Left lung (tissue), 10 donors: ENCODE results near the gene LEAP2. TPM values are rescaled to one million over a fixed set of nuclear protein-coding genes. Genes with fewer than 3 reads are reported as not detected.

Experiments used
- ATAC-seq: fragments of 200-7000 bp; cut with Tn5 transposase; one replicate; pipeline ENCODE4 v1.9.1; 2020; ENCODE audit warnings: moderate library complexity
- DNase-seq, 4 donors: peaks; one replicate each; pipeline ENCODE4 v3.0.0-alpha.2; 2013 to 2020
- H3K27ac ChIP-seq, 2 donors: fragments of 200-600 bp; sonication (generic) in 1 of 2; one replicate each; pipeline versions ENCODE4 v1.5.0 to v1.8.0; 2020 to 2021
- H3K27me3 ChIP-seq, 2 donors: fragments of 200-600 bp; sonication (generic) in 1 of 2; one replicate each; pipeline versions ENCODE4 v1.5.0 to v1.8.0; 2020 to 2021
- H3K36me3 ChIP-seq, 2 donors: fragments of 200-600 bp; sonication (generic) in 1 of 2; one replicate each; pipeline versions ENCODE4 v1.5.0 to v1.8.0; 2020 to 2021
- H3K4me1 ChIP-seq, 2 donors: fragments of 200-600 bp; one replicate each; pipeline ENCODE4 v1.8.0; 2021
- H3K4me3 ChIP-seq, 2 donors: fragments of 200-600 bp; sonication (generic) in 1 of 2; one replicate each; pipeline versions ENCODE4 v1.5.0 to v1.8.0; 2020 to 2021; ENCODE audit warnings: mild to moderate bottlenecking in 1 of 2
- H3K9me3 ChIP-seq, 2 donors: fragments of 200-600 bp; sonication (generic) in 1 of 2; one replicate each; pipeline versions ENCODE4 v1.5.0 to v1.8.0; 2020 to 2021
- intact Hi-C, 2 donors: fragments of 100-400 bp; cut with DNase I; formaldehyde crosslinking; loops; one replicate each; pipeline versions ENCODE4 v1.11.2 to v1.14.2; 2022
- polyA plus RNA-seq, 6 donors: library from polyadenylated mRNA; unstranded; fragments of 120-200 nt; gene quantifications; one replicate each; pipeline ENCODE4 v1.2.1, GENCODE V29; 2013; ENCODE audit not compliant: insufficient read length in 6 of 6
- total RNA-seq, 2 donors: library from RNA; stranded (reverse); fragmentation: NEBNext Ultra II Directional; extraction: Animal tissue kit (Norgen Biotek cat#: 25700); gene quantifications; one replicate each; pipeline ENCODE4 v1.2.1, GENCODE V29; 2021
- TF ChIP-seq, protein P1 (sequence below), 2 donors: fragments of 200-600 bp; sonication (generic) in 1 of 2; IDR thresholded peaks; one replicate each; pipeline versions ENCODE4 v1.5.0 to v1.8.0; 2021; ENCODE audit warnings: antibody characterized with exemption in 2 of 2
- donor health status: DM: no; HTN: yes; CAD: no.
- donor health status: DM: no; HTN: no; CAD: no.

Gene LEAP2
- total and polyA plus RNA-seq, 8 donors, result 1.2 to 6.0 (median 4.0) TPM

GRCh38 chr5:132837868-132838267, 35.6 kb upstream of the LEAP2 start:
- H3K36me3 ChIP-seq, result no peaks in the 10 kb centered on the region
- no peak overlapping the region for H3K4me3 ChIP-seq
- TF ChIP-seq, protein P1, sequence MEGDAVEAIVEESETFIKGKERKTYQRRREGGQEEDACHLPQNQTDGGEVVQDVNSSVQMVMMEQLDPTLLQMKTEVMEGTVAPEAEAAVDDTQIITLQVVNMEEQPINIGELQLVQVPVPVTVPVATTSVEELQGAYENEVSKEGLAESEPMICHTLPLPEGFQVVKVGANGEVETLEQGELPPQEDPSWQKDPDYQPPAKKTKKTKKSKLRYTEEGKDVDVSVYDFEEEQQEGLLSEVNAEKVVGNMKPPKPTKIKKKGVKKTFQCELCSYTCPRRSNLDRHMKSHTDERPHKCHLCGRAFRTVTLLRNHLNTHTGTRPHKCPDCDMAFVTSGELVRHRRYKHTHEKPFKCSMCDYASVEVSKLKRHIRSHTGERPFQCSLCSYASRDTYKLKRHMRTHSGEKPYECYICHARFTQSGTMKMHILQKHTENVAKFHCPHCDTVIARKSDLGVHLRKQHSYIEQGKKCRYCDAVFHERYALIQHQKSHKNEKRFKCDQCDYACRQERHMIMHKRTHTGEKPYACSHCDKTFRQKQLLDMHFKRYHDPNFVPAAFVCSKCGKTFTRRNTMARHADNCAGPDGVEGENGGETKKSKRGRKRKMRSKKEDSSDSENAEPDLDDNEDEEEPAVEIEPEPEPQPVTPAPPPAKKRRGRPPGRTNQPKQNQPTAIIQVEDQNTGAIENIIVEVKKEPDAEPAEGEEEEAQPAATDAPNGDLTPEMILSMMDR (IDR thresholded peaks at IDR 0.05), result no peak
- no peaks in the 10 kb centered on the region for H3K27me3 ChIP-seq
- peak; percentile 32 for ATAC-seq
- peaks cover 10 to 30% of the 10 kb centered on the region in 2 donors for H3K4me1 ChIP-seq
- intact Hi-C loops, result no loop called here
- H3K9me3 ChIP-seq, result no peaks in the 10 kb centered on the region
- no peak for DNase-seq
- no peak overlapping the region for H3K27ac ChIP-seq

DNA sequence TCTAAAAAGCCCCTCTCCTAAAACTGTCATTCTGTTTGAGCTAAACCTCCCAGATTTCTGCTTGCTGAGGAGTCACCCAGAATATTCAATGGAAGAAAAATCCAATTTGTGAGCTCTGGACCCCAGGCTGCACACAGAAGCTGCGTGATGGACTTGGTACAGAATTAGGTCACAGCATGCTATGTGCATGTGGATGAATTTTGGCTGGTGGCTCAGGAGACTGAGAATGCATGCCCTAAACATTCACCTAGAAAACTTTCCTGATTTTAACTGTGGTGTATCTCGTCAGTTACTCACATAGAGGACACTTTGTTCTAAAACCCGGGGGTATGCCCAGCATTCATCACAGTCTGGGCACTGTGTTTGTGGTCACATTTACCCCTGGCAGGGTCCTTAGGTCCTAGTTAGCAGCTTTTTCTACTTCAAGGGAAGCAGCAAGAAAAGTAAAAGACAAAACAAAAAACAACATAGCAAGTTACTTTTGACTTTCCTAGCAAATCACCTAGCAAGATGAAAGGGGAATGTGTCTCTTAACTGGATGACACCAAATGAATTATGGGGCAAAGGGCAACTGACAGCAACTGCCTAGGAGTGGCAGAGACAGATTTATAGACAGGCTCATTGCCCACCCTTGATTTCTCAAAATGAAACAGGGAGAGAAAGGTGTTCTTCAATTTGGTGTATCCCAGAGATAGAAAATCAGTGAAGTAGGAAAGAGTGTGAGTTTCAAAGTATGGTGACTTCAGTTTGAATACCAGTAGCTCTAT, 34.8 kb upstream of the LEAP2 start:
- no peaks in the 10 kb centered on the region for H3K27me3 ChIP-seq
- ATAC-seq (no peak), DNase-seq (no peak)
- TF ChIP-seq, protein P1 (IDR thresholded peaks at IDR 0.05), result no peak
- H3K4me3 ChIP-seq, result no peak overlapping the region
- peak overlapping the region; percentile 64 to 79 for H3K27ac ChIP-seq
- peaks cover 10 to 30% of the 10 kb centered on the region in 2 donors for H3K4me1 ChIP-seq
- H3K9me3 ChIP-seq, result no peaks in the 10 kb centered on the region
- intact Hi-C loops, result no loop called here
- no peaks in the 10 kb centered on the region for H3K36me3 ChIP-seq

DNA sequence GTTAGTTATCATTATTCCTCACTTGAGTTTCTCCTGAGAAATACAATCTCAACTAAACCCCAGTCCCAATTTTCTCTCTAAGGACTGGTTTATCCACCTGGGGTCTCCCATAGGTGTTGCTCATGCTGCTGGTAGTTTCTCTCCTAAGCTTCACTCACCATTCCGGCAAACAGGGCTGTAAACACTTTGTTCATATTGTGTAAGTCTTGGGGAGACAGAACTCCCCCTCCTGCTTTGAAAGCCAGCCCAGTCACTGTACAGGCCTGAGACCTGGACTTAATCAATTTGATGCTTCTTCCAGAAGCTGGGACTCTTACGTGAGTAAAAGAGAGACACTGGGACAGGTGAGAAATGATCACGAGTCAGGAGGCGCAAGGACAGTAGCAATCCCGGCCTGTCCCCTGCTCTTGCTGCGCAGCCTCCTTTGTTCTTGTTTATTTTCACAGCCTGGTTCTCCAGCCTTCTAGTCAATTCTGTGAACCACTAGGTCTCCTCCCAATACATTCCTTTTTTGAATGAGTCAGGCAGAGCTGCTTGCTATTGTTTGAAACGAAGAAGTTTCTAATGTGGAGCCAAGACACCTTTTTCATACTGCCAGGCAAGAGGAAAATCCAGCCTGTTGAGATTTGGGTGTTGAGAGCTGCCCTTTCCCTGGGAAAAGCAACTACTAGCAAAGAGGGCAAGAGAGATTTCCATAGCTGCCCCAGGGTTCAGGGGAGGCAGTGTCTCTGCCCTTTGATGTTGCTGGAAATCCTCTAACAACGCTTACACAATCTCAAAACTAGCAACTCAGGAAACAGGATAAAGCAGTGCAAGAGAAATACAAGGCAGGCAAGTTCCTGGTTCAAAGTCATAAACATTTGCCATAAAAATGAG, 33.8 kb upstream of the LEAP2 start:
- H3K27ac ChIP-seq, result peak overlapping the region; percentile 64 to 79
- ATAC-seq, result peak; percentile 58
- intact Hi-C loops, result no loop called here
- H3K4me1 ChIP-seq, result peaks cover 10 to 30% of the 10 kb centered on the region in 2 donors
- H3K4me3 ChIP-seq, result no peak overlapping the region
- H3K27me3 ChIP-seq, result no peaks in the 10 kb centered on the region
- H3K9me3 ChIP-seq, result no peaks in the 10 kb centered on the region
- TF ChIP-seq, protein P1 (IDR thresholded peaks at IDR 0.05), result no peak
- no peak for DNase-seq
- H3K36me3 ChIP-seq, result no peaks in the 10 kb centered on the region

GRCh38 chr5:132840313-132840712, 33.2 kb upstream of the LEAP2 start:
- ATAC-seq, result no peak
- H3K27me3 ChIP-seq, result no peaks in the 10 kb centered on the region
- peaks cover 10 to 30% of the 10 kb centered on the region in 2 donors for H3K4me1 ChIP-seq
- intact Hi-C loops, result no loop called here
- no peaks in the 10 kb centered on the region for H3K9me3 ChIP-seq
- TF ChIP-seq, protein P1 (IDR thresholded peaks at IDR 0.05), result no peak
- H3K36me3 ChIP-seq, result no peaks in the 10 kb centered on the region
- no peak for DNase-seq
- H3K4me3 ChIP-seq, result no peak overlapping the region
- peak overlapping the region; percentile 64 to 79 for H3K27ac ChIP-seq

GRCh38 chr5:132840896-132841295, 32.6 kb upstream of the LEAP2 start:
- intact Hi-C loops, result no loop called here
- Histone ChIP-seq H3K9me3 (no peaks in the 10 kb centered on the region), H3K4me1 (peaks cover 10 to 30% of the 10 kb centered on the region in 2 donors), H3K27ac (peak overlapping the region; percentile 64 to 79), H3K36me3 (no peaks in the 10 kb centered on the region), H3K27me3 (no peaks in the 10 kb centered on the region), H3K4me3 (no peak overlapping the region)
- TF ChIP-seq, protein P1 (IDR thresholded peaks at IDR 0.05), result no peak
- ATAC-seq (peak; percentile 36), DNase-seq (no peak)
